NB4 (cell line): Measurements from ENCODE around the gene HTR3E.

Experiments used
- TF ChIP-seq, protein P1 (sequence below): IDR thresholded peaks from one replicate; pipeline ENCODE4 v1.5.1; 2012; ENCODE audit warnings: low read depth, low read length
- TF ChIP-seq, protein P2 (sequence below): IDR thresholded peaks from 2 replicates; pipeline ENCODE4 v1.6.1; 2011; ENCODE audit warnings: low read depth, low read length

DNA sequence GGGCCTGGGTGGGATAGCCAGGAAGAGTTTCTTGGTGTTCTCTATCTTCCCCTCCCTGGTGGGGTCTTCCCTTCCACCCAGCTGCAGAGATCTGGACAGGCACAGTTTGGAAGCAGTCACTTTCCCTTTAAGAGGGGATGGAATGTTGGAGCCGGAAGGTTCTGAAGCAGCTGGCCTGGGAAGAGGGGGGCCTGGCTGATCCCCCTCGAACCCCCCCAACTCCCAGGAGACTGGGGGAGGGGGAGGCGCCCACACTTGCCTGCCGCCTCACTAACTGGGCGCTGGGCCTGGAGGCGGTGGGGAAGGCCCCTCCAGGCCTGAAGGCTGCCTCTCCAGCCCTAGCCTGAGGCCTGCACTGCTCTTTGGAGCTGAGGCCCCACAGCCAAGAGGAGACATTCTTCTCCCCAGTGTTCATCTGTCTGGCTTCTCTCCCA is 59.7 kb downstream of the HTR3E start:
- TF ChIP-seq, protein P1, sequence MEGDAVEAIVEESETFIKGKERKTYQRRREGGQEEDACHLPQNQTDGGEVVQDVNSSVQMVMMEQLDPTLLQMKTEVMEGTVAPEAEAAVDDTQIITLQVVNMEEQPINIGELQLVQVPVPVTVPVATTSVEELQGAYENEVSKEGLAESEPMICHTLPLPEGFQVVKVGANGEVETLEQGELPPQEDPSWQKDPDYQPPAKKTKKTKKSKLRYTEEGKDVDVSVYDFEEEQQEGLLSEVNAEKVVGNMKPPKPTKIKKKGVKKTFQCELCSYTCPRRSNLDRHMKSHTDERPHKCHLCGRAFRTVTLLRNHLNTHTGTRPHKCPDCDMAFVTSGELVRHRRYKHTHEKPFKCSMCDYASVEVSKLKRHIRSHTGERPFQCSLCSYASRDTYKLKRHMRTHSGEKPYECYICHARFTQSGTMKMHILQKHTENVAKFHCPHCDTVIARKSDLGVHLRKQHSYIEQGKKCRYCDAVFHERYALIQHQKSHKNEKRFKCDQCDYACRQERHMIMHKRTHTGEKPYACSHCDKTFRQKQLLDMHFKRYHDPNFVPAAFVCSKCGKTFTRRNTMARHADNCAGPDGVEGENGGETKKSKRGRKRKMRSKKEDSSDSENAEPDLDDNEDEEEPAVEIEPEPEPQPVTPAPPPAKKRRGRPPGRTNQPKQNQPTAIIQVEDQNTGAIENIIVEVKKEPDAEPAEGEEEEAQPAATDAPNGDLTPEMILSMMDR, result no peak
- TF ChIP-seq, protein P2, sequence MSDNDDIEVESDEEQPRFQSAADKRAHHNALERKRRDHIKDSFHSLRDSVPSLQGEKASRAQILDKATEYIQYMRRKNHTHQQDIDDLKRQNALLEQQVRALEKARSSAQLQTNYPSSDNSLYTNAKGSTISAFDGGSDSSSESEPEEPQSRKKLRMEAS, result no peak
